HepG2 (cell line): Measurements from ENCODE around the gene TIMM44. TPM values are rescaled to one million over a fixed set of nuclear protein-coding genes. Genes with fewer than 3 reads are reported as not detected.

ENCODE experiments used
- ATAC-seq: fragments of 200-7000 bp; cut with Tn5 transposase; 3 replicates; pipeline ENCODE4 v1.9.1; 2020; ENCODE audit warnings: mild to moderate bottlenecking, moderate library complexity
- BruUV-seq: library from RNA; stranded (reverse); fragments of 400-500 nt; replicated peaks from 2 replicates; lab custom pipeline; 2021; lab: Mats Ljungman, UMichigan
- CTCF ChIA-PET: fragments of 300-600 bp; formaldehyde crosslinking; extraction: SDS; loops from one replicate; lab custom pipeline; 2021; ENCODE audit warnings: low total read pairs, inconsistent platforms, low intra/inter-chr PET ratio; lab: Yijun Ruan, JAX
- POLR2A ChIA-PET: fragments of 350-600 bp; sonication (Branson Sonifier 250); formaldehyde crosslinking; loops from one replicate; lab custom pipeline; 2020; ENCODE audit warnings: antibody characterized with exemption, inconsistent platforms; lab: Yijun Ruan, JAX
- DNase-seq: peaks from one replicate; pipeline ENCODE4 v3.0.0-alpha.2; 2015; ENCODE audit warnings: low spot score
- FAIRE-seq: peaks from 3 replicates; lab custom pipeline; 2011; peaks lifted over from hg19 to GRCh38; lab: Jason Lieb, UNC
- H2AFZ ChIP-seq: one replicate; pipeline ENCODE4 v1.6.1; 2011; ENCODE audit warnings: low read length, inconsistent platforms
- H3K27ac ChIP-seq: fragments of 300-600 bp; 3 replicates; pipeline ENCODE4 v1.8.0; 2011; ENCODE audit warnings: mixed run types, mild to moderate bottlenecking, mixed read lengths, low read length, inconsistent platforms; ENCODE audit not compliant: insufficient read depth; ENCODE audit errors: extremely low read length
- H3K27me3 ChIP-seq, 2 experiments: fragments of 200-600 bp in 1 of 2; 2 replicates in 1 of 2; 3 replicates in 1 of 2; pipeline versions ENCODE4 v1.6.0 to v1.8.0; 2011; ENCODE audit warnings: low read length in 2 of 2, mild to moderate bottlenecking in 2 of 2, moderate library complexity in 2 of 2, inconsistent platforms in 1 of 2; ENCODE audit not compliant: insufficient read depth in 2 of 2, control insufficient read depth in 1 of 2
- H3K36me3 ChIP-seq, 2 experiments: fragments of 200-600 bp in 1 of 2; replicated peaks in 1 of 2; 2 replicates in 1 of 2; 3 replicates in 1 of 2; pipeline versions ENCODE4 v1.5.1 to v1.8.0; 2011; ENCODE audit warnings: low read length in 2 of 2, inconsistent platforms in 1 of 2; ENCODE audit not compliant: insufficient read depth in 2 of 2, control insufficient read depth in 1 of 2
- H3K4me1 ChIP-seq: 2 replicates; pipeline ENCODE4 v1.5.1; 2012; ENCODE audit warnings: low read length, inconsistent platforms; ENCODE audit not compliant: insufficient read depth
- H3K4me2 ChIP-seq: 2 replicates; pipeline ENCODE4 v1.6.0; 2011; ENCODE audit warnings: low read depth, low read length, inconsistent platforms
- H3K4me3 ChIP-seq, 3 experiments: fragments of 200-600 bp in 1 of 3; sonication (generic), shearing (Covaris generic) in 1 of 3; replicated peaks in 1 of 3; 2 replicates each; pipeline ENCODE4 v1.5.1; 2011 to 2016; ENCODE audit warnings: low read length in 3 of 3, inconsistent platforms in 2 of 3, low read depth in 2 of 3, mild to moderate bottlenecking in 2 of 3, control low read depth in 1 of 3, mixed read lengths in 1 of 3; ENCODE audit not compliant: insufficient read depth in 1 of 3
- H3K79me2 ChIP-seq: one replicate; pipeline ENCODE4 v1.6.1; 2011; ENCODE audit warnings: low read length, inconsistent platforms; ENCODE audit not compliant: insufficient read depth
- H3K9ac ChIP-seq: 2 replicates; pipeline ENCODE4 v1.6.0; 2011; ENCODE audit warnings: mild to moderate bottlenecking, low read depth, low read length, inconsistent platforms; ENCODE audit not compliant: insufficient read depth
- H3K9me3 ChIP-seq: 2 replicates; pipeline ENCODE4 v1.5.1; 2012; ENCODE audit warnings: mild to moderate bottlenecking, low read length
- H4K20me1 ChIP-seq: 2 replicates; pipeline ENCODE4 v1.6.0; 2011; ENCODE audit warnings: inconsistent platforms, mild to moderate bottlenecking, low read length, moderate library complexity; ENCODE audit not compliant: insufficient read depth
- CSRNP1 ChIP-seq: sonication (generic); formaldehyde crosslinking; IDR thresholded peaks from 2 replicates; pipeline ENCODE4 v1.8.1; 2023; ENCODE audit warnings: mild to moderate bottlenecking, missing genetic modification reagents
- FOSL1 ChIP-seq: sonication (generic); formaldehyde crosslinking; IDR thresholded peaks from 2 replicates; pipeline ENCODE4 v1.9.0; 2021; ENCODE audit warnings: missing genetic modification reagents, borderline replicate concordance
- PHF21A ChIP-seq: sonication (generic); formaldehyde crosslinking; IDR thresholded peaks from 2 replicates; pipeline ENCODE4 v1.5.0; 2020; ENCODE audit warnings: mild to moderate bottlenecking, missing genetic modification reagents
- ZBTB21 ChIP-seq: sonication (generic); formaldehyde crosslinking; IDR thresholded peaks from 2 replicates; pipeline ENCODE4 v1.4.0; 2020; ENCODE audit warnings: missing genetic modification reagents
- ZNF180 ChIP-seq: sonication (generic); formaldehyde crosslinking; IDR thresholded peaks from 2 replicates; pipeline ENCODE4 v1.4.0; 2020; ENCODE audit warnings: low read depth, missing genetic modification reagents, borderline replicate concordance
- ZNF776 ChIP-seq: sonication (generic); formaldehyde crosslinking; IDR thresholded peaks from 2 replicates; pipeline ENCODE4 v1.4.0; 2020; ENCODE audit warnings: mild to moderate bottlenecking, missing genetic modification reagents
- WGBS: methylation state at CpG from one replicate; pipeline ENCODE4 v1.1.6; 2017; ENCODE audit warnings: low lambda C conversion rate; 5-methylcytosine and 5-hydroxymethylcytosine counted together
- in situ Hi-C: cut with HindIII; loops from 2 replicates; pipeline ENCODE4 v1.10.0; 2017; ENCODE audit warnings: low pct_unique_long_range_greater_than_20kb; ENCODE audit not compliant: extremely low pct_ligation_motif_present
- intact Hi-C: fragments of 100-400 bp; cut with micrococcal nuclease; formaldehyde crosslinking; loops from one replicate; pipeline ENCODE4 v1.10.0; 2022; ENCODE audit not compliant: unreplicated experiment
- polyA plus RNA-seq, 8 experiments: library from polyadenylated mRNA; depleted of rRNA in 3 of 8; stranded (reverse) in 7 of 8; unstranded in 1 of 8; fragments of >200 nt; fragmentation: Illumina TruSeq in 4 of 8; extraction: Trizol in 4 of 8; gene quantifications; 2 replicates each; pipeline versions ENCODE4 v1.2.1 to v1.2.3, GENCODE V29; 2011 to 2016; ENCODE audit warnings: low read depth in 4 of 8, missing spikeins in 1 of 8, mixed read lengths in 1 of 8; ENCODE audit not compliant: insufficient read depth in 1 of 8
- total RNA-seq, 5 experiments: library from RNA; depleted of rRNA; stranded (reverse); fragments of >200 nt; fragmentation: Illumina TruSeq; extraction: Trizol; gene quantifications; 2 replicates each; pipeline ENCODE4 v1.2.3, GENCODE V29; 2016; ENCODE audit warnings: low read depth in 1 of 5

The TIMM44 gene
- total and polyA plus RNA-seq, 2 of the 13 experiments (the other 11 are each of a cell fraction or from before 2014, with no cell fraction given): 42.9 to 72.6 TPM

- 83% methylated on average over 8 of the region's 12 CpGs for WGBS
- ChIA-PET CTCF (interaction anchor here (1.2 to 2.7 kb wide), 2 partner anchors 56 to 71 kb away, joined by 4 to 28 read pairs; no protein-coding TSS in a partner anchor), POLR2A (interaction anchor here (0.5 kb wide), 1 partner anchor 27 kb away, joined by 3 read pairs; no protein-coding TSS in a partner anchor)
- Histone ChIP-seq H3K79me2 (no peaks in the 10 kb centered on the region), H3K4me3 (no peak overlapping the region), H3K9ac (no peak overlapping the region), H3K36me3 (peaks cover 6 to 10% of the 10 kb centered on the region in 2 experiments; a peak in 2 of 5 replicates), H3K4me2 (no peak overlapping the region), H3K9me3 (no peaks in the 10 kb centered on the region), H3K27ac (no peak overlapping the region), H2AFZ (no peak overlapping the region), H3K4me1 (peaks cover 8% of the 10 kb centered on the region), H4K20me1 (peaks cover 5% of the 10 kb centered on the region; the same call in 1 of the 2 replicates), H3K27me3 (no peaks in the 10 kb centered on the region; a peak in 1 of 5 replicates)
- in situ Hi-C loops: loop anchor here (5.0 kb wide), 1 partner anchor 72 kb away; no protein-coding TSS in a partner anchor
- ATAC-seq (no peak), FAIRE-seq (no peak), DNase-seq (no peak)
- intact Hi-C loops: loop anchor here (2.0 kb wide), 1 partner anchor 71 kb away; no protein-coding TSS in a partner anchor
- TF ChIP-seq ZNF180 (no peak), PHF21A (no peak), FOSL1 (CRISPR knock-in tag) (no peak), ZNF776 (CRISPR knock-in tag) (no peak), CSRNP1 (CRISPR knock-in tag) (no peak), ZBTB21 (CRISPR knock-in tag) (no peak)
- no TSS peak for BruUV-seq
Measured at GRCh38 chr19:7924241-7924640, 19.2 kb downstream of the TIMM44 start.
